PC-9 (cell line): ENCODE results near the gene ADSS1. TPM values are rescaled to one million over a fixed set of nuclear protein-coding genes. Genes with fewer than 3 reads are reported as not detected.

Source experiments
- BruUV-seq: library from RNA; stranded (reverse); fragments of 400-500 nt; replicated peaks from 2 replicates; lab custom pipeline; 2021; lab: Mats Ljungman, UMichigan
- CTCF ChIA-PET: fragments of 300-600 bp; sonication (Branson Sonifier 250); formaldehyde crosslinking; loops from one replicate; lab custom pipeline; 2022; ENCODE audit warnings: antibody characterized with exemption; lab: Charles Lee
- POLR2A ChIA-PET: fragments of 300-600 bp; sonication (Branson Sonifier 250); formaldehyde crosslinking; loops from one replicate; lab custom pipeline; 2022; ENCODE audit warnings: antibody characterized with exemption; ENCODE audit not compliant: unreplicated experiment; lab: Charles Lee
- DNase-seq, 2 experiments: peaks; one replicate each; pipeline versions ENCODE4 v3.0.0 to v3.0.0-alpha.2; 2015 to 2022; ENCODE audit warnings: mixed read lengths in 1 of 2
- H2AFZ ChIP-seq: fragments of 200-600 bp; sonication (generic); 2 replicates; pipeline ENCODE4 v1.8.1; 2017; ENCODE audit warnings: antibody characterized with exemption
- H3F3A ChIP-seq: fragments of 200-600 bp; sonication (generic); 2 replicates; pipeline ENCODE4 v1.8.1; 2017; ENCODE audit warnings: antibody characterized with exemption, mild to moderate bottlenecking, low read depth; ENCODE audit not compliant: insufficient read depth
- H3K27ac ChIP-seq: fragments of 200-600 bp; sonication (generic); 2 replicates; pipeline ENCODE4 v1.6.1; 2016; ENCODE audit warnings: mixed run types
- H3K27me3 ChIP-seq: fragments of 200-600 bp; sonication (generic); 2 replicates; pipeline ENCODE4 v1.6.1; 2016; ENCODE audit warnings: low read depth, mixed run types; ENCODE audit not compliant: insufficient read depth
- H3K36me3 ChIP-seq: fragments of 200-600 bp; sonication (generic); 2 replicates; pipeline ENCODE4 v1.6.1; 2016; ENCODE audit warnings: low read depth, mixed run types
- H3K4me1 ChIP-seq: fragments of 200-600 bp; sonication (generic); replicated peaks from 2 replicates; pipeline ENCODE4 v1.6.1; 2016; ENCODE audit warnings: mixed run types; ENCODE audit not compliant: insufficient read depth
- H3K4me2 ChIP-seq: fragments of 200-600 bp; sonication (generic); 2 replicates; pipeline ENCODE4 v1.6.1; 2017; ENCODE audit warnings: mixed run types
- H3K4me3 ChIP-seq: fragments of 200-600 bp; sonication (generic); 2 replicates; pipeline ENCODE4 v1.6.1; 2016; ENCODE audit warnings: mixed run types
- H3K79me2 ChIP-seq: fragments of 200-600 bp; sonication (generic); 2 replicates; pipeline ENCODE4 v1.6.1; 2017; ENCODE audit warnings: low read depth, mixed run types
- H3K9me2 ChIP-seq: fragments of 200-600 bp; sonication (generic); 2 replicates; pipeline ENCODE4 v1.8.1; 2017; ENCODE audit warnings: mild to moderate bottlenecking; ENCODE audit not compliant: insufficient read depth
- H3K9me3 ChIP-seq: fragments of 200-600 bp; sonication (generic); 2 replicates; pipeline ENCODE4 v1.8.1; 2016; ENCODE audit warnings: low read depth; ENCODE audit not compliant: insufficient read depth
- H4K20me1 ChIP-seq: fragments of 200-600 bp; sonication (generic); 2 replicates; pipeline ENCODE4 v1.8.1; 2017; ENCODE audit not compliant: insufficient read depth
- EZH2 ChIP-seq: fragments of 200-600 bp; sonication (generic); IDR thresholded peaks from 2 replicates; pipeline ENCODE4 v1.8.0; 2017; ENCODE audit warnings: antibody characterized with exemption, low read depth
- intact Hi-C: fragments of 100-400 bp; cut with micrococcal nuclease; formaldehyde crosslinking; loops from one replicate; pipeline ENCODE4 v1.10.0; 2022; ENCODE audit not compliant: unreplicated experiment
- total RNA-seq: library from RNA; stranded (reverse); gene quantifications from 2 replicates; pipeline ENCODE4 v1.2.3, GENCODE V29; 2021
- TF ChIP-seq, protein P1 (sequence below): fragments of 200-600 bp; sonication (generic); conservative IDR thresholded peaks from 2 replicates; pipeline ENCODE4 v1.6.1; 2017; ENCODE audit warnings: mixed run types, antibody characterized with exemption, mild to moderate bottlenecking, moderate library complexity

ADSS1 gene
- total RNA-seq, 1 experiment from 2014 or later: 5.8 TPM

DNA sequence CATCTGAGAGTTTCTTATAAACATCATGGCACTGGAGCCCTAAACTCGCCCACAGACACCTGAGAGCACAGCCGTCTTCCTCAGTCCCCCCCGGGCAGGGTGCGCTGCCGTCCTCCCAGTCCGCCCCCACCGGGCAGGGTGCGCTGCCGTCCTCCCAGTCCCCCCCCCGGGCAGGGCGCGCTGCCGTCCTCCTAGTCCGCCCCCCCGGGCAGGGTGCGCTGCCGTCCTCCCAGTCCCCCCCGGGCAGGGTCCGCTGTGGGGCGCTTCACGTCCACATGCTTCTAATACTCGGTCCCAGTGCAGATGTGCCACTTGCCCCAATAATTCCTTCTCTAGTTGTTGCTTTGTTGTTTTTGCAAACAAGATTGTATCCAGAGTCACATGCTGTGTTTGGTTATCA is 6.9 kb upstream of the ADSS1 start:
- no peak for TF ChIP-seq EZH2
- CTCF ChIA-PET: no interaction called here
- POLR2A ChIA-PET: no interaction called here
- H3K4me1 ChIP-seq: no peaks in the 10 kb centered on the region
- no peak for DNase-seq
- 0 out of 2 replicates have a peak, but pooled peaks cover 6% of the 10 kb centered on the region for H4K20me1 ChIP-seq
- H3K36me3 ChIP-seq: no peaks in the 10 kb centered on the region
- H3K79me2 ChIP-seq: no peaks in the 10 kb centered on the region
- no peak overlapping the region for H3K4me2 ChIP-seq
- H3K9me3 ChIP-seq: no peaks in the 10 kb centered on the region
- H3K27me3 ChIP-seq: no peaks in the 10 kb centered on the region
- H3K27ac ChIP-seq: no peak overlapping the region
- H3F3A ChIP-seq: peaks cover 5% of the 10 kb centered on the region; the same call in 1 of the 2 replicates
- no peak overlapping the region for H2AFZ ChIP-seq
- no peaks in the 10 kb centered on the region for H3K9me2 ChIP-seq
- intact Hi-C loops: no loop called here
- BruUV-seq: no TSS peak
- H3K4me3 ChIP-seq: no peak overlapping the region

DNA sequence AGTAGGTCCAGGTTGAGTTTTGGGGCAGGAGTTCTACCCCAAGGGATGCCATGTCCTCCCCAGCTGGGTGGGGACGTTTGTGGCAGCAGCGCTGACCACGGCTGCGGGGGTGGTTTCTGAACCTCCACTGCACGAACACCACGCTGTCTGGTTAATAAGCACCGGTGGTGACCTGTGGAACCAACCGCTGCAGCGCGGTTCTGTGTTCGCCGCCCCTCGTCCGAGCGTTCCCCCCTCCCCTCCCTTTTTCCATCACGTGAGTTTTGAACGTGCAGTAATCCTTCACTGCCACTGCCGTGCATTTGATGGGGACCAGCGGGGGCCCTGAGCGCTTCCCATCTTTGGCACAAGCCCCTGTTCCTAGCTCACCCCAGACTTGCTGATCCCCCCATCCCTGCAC is 6.4 kb upstream of the ADSS1 start:
- Histone ChIP-seq H3K27me3 (no peaks in the 10 kb centered on the region), H3K79me2 (no peaks in the 10 kb centered on the region), H3K4me1 (no peaks in the 10 kb centered on the region), H4K20me1 (peaks cover 10% of the 10 kb centered on the region; the same call in 1 of the 2 replicates), H3K4me2 (no peak overlapping the region), H2AFZ (no peak overlapping the region), H3K27ac (no peak overlapping the region), H3K9me3 (no peaks in the 10 kb centered on the region), H3K36me3 (no peaks in the 10 kb centered on the region), H3K9me2 (no peaks in the 10 kb centered on the region), H3F3A (peaks cover 10% of the 10 kb centered on the region; the same call in 1 of the 2 replicates), H3K4me3 (no peak overlapping the region)
- ChIA-PET POLR2A (no interaction called here), CTCF (no interaction called here)
- no TSS peak for BruUV-seq
- DNase-seq: no peak
- intact Hi-C loops: no loop called here
- TF ChIP-seq EZH2: no peak
- TF ChIP-seq, protein P1, sequence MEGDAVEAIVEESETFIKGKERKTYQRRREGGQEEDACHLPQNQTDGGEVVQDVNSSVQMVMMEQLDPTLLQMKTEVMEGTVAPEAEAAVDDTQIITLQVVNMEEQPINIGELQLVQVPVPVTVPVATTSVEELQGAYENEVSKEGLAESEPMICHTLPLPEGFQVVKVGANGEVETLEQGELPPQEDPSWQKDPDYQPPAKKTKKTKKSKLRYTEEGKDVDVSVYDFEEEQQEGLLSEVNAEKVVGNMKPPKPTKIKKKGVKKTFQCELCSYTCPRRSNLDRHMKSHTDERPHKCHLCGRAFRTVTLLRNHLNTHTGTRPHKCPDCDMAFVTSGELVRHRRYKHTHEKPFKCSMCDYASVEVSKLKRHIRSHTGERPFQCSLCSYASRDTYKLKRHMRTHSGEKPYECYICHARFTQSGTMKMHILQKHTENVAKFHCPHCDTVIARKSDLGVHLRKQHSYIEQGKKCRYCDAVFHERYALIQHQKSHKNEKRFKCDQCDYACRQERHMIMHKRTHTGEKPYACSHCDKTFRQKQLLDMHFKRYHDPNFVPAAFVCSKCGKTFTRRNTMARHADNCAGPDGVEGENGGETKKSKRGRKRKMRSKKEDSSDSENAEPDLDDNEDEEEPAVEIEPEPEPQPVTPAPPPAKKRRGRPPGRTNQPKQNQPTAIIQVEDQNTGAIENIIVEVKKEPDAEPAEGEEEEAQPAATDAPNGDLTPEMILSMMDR: no peak

DNA sequence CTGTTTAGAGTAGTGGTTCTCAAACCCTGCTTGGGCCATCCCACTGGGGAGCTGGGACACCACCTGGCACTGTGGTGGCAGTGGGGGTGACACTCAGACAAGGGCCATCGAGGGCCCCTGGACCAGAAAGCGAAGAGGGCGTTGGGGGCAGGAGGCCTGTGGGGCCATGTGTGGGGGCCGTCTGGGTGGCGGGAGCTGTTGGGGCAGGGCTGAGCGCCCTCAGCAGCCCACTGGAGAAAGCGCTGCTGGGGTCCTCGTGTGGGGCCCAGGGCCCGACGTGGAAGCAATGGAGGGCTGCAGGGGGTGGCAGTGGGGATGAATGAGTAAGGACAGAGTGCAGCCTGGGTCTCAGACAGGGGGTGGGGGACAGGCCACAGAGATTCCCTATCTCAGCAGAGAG is 5.9 kb upstream of the ADSS1 start:
- Histone ChIP-seq H3K27me3 (no peaks in the 10 kb centered on the region), H3K9me3 (no peaks in the 10 kb centered on the region), H4K20me1 (peaks cover 11% of the 10 kb centered on the region; the same call in 1 of the 2 replicates), H3K4me3 (no peak overlapping the region), H3F3A (peaks cover 10% of the 10 kb centered on the region; the same call in 1 of the 2 replicates), H3K4me2 (no peak overlapping the region), H3K9me2 (no peaks in the 10 kb centered on the region), H3K79me2 (no peaks in the 10 kb centered on the region), H3K4me1 (no peaks in the 10 kb centered on the region; the same call in 1 of the 2 replicates), H3K27ac (no peak overlapping the region), H2AFZ (no peak overlapping the region), H3K36me3 (no peaks in the 10 kb centered on the region)
- POLR2A ChIA-PET: no interaction called here
- intact Hi-C loops: no loop called here
- CTCF ChIA-PET: no interaction called here
- BruUV-seq: no TSS peak
- TF ChIP-seq, protein P1: no peak
- no peak for TF ChIP-seq EZH2
- no peak for DNase-seq

DNA sequence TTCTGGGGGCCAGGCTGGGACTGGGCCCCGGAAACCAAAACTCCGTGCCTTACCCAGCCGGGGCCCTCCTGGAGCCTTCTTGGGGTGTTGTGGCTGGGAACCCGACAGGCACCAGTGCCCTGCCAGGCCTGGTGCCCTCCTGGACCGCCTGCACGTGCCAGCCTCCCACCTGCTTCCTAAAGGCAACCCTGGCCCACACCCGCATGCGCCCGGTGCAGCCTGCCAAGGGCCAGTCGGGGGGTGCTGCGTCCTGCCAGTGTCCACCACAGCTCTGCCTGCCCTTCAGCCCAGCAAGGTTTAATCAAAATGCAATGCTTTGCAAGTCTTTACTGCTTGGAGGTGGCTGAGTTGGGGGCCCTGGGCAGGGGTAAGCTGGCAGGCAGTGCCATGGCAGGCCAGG is 5.2 kb upstream of the ADSS1 start:
- intact Hi-C loops: no loop called here
- H3K9me3 ChIP-seq: no peaks in the 10 kb centered on the region
- no peak overlapping the region for H3K4me2 ChIP-seq
- no peaks in the 10 kb centered on the region for H3K79me2 ChIP-seq
- H3K4me1 ChIP-seq: no peaks in the 10 kb centered on the region; the same call in 1 of the 2 replicates
- CTCF ChIA-PET: no interaction called here
- no peaks in the 10 kb centered on the region for H3K36me3 ChIP-seq
- no peak for DNase-seq
- H4K20me1 ChIP-seq: peaks cover 11% of the 10 kb centered on the region; the same call in 1 of the 2 replicates
- peaks cover 10% of the 10 kb centered on the region; the same call in 1 of the 2 replicates for H3F3A ChIP-seq
- no peaks in the 10 kb centered on the region for H3K27me3 ChIP-seq
- no peak overlapping the region for H3K27ac ChIP-seq
- POLR2A ChIA-PET: no interaction called here
- H2AFZ ChIP-seq: no peak overlapping the region
- BruUV-seq: no TSS peak
- no peaks in the 10 kb centered on the region for H3K9me2 ChIP-seq
- H3K4me3 ChIP-seq: no peak overlapping the region
- TF ChIP-seq, protein P1: no peak
- no peak for TF ChIP-seq EZH2
